ENCODE data around the gene TP53AIP1.

DNA sequence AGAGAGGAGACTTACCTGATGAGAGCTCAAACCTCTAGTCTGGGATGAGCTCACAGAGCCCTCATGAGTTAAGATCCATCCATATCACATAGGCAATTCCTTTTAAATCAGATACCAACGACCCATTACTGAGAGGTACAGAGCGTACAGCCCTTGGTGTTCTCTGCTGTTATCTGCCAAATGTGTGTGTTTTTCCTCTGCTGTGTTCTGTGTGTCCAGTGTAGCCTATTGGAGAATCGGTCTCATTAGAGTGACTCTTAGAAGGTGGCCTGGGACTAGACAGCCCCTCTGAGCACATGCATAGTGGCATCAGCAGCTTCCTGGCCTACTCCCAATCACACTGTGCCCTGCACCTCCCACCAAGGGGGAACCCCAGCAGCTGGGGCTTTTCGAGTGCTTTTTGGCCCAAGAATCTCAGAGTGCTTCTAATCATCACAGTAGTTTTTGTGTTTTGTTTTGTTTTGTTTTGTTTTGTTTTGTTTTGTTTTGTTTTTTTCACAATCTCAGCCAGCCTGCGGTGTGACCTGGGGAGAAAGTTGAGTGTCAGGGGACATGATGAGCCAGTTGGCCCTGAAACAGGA is 25.4 kb downstream of the TP53AIP1 start:
- no peak for TF ChIP-seq POLR2AphosphoS5 (IDR thresholded peaks at IDR 0.05; ENCODE audit: low read depth, low read length)
- no peak for TF ChIP-seq POLR2A (IDR thresholded peaks at IDR 0.05; ENCODE audit: low read depth, low read length)
- no peak for TF ChIP-seq TAF1 (IDR thresholded peaks at IDR 0.05; ENCODE audit: low read depth, low read length)
- TF ChIP-seq POU2F2 (IDR thresholded peaks at IDR 0.05; ENCODE audit: low read depth, low read length), result no peak
